GM19452 (cell line): ENCODE results near the gene PPM1M.
"Not testable (repeated sequence)": the region's sequence is repeated elsewhere in the genome, so short reads cannot be mapped to it uniquely, and the experiment has no call there.

Experiments used
- ATAC-seq: cut with Tn5 transposase; IDR thresholded peaks from one replicate; pipeline ENCODE4 v1.9.1; 2021; ENCODE audit not compliant: unreplicated experiment

PPM1M gene

GRCh38 chr3:52272172-52272571 lies 26.6 kb downstream of the PPM1M start:
- not testable (repeated sequence) for ATAC-seq

GRCh38 chr3:52272831-52273230 lies 27.3 kb downstream of the PPM1M start:
- ATAC-seq: no peak

GRCh38 chr3:52274781-52275180 lies 29.2 kb downstream of the PPM1M start:
- ATAC-seq: not testable (repeated sequence)

- ATAC-seq: no peak
Observed at GRCh38 chr3:52277071-52277964, 31.8 kb downstream of the PPM1M start.

GRCh38 chr3:52277972-52278509 lies 32.5 kb downstream of the PPM1M start:
- peak; percentile 63 for ATAC-seq

GRCh38 chr3:52278510-52279069 lies 33.0 kb downstream of the PPM1M start, which contains the start of gene WDR82:
Gene WDR82, minus strand, starts transcription at chr3:52278649. Its CDS starts 288 bp downstream, at chr3:52278361.
- ATAC-seq: peak; percentile 83

- ATAC-seq: no peak
Observed at GRCh38 chr3:52279596-52279995, 34.0 kb downstream of the PPM1M start.

- no peak for ATAC-seq
Observed at GRCh38 chr3:52280050-52280461, 34.5 kb downstream of the PPM1M start.

GRCh38 chr3:52281981-52282801 lies 36.6 kb downstream of the PPM1M start:
- no peak for ATAC-seq

- no peak for ATAC-seq
Observed at GRCh38 chr3:52283306-52283705, 37.7 kb downstream of the PPM1M start.

GRCh38 chr3:52284051-52284450 lies 38.5 kb downstream of the PPM1M start:
- not testable (repeated sequence) for ATAC-seq

GRCh38 chr3:52286777-52287110 lies 41.2 kb downstream of the PPM1M start:
- no peak for ATAC-seq

- ATAC-seq: no peak
Observed at GRCh38 chr3:52288674-52289073, 43.1 kb downstream of the PPM1M start.

- no peak for ATAC-seq
Observed at GRCh38 chr3:52289338-52289746, 43.8 kb downstream of the PPM1M start.

- no peak for ATAC-seq
Observed at GRCh38 chr3:52289747-52290595, 44.4 kb downstream of the PPM1M start.

- no peak for ATAC-seq
Observed at GRCh38 chr3:52290596-52291507, 45.3 kb downstream of the PPM1M start.

- ATAC-seq: no peak
Observed at GRCh38 chr3:52291508-52292181, 46.1 kb downstream of the PPM1M start.

- no peak for ATAC-seq
Observed at GRCh38 chr3:52292247-52293065, 46.9 kb downstream of the PPM1M start.
